ENCODE measurements around the gene ACADM.
"Not testable (repeated sequence)": the region's sequence is repeated elsewhere in the genome, so short reads cannot be mapped to it uniquely, and the experiment has no call there.

Gene ACADM

GRCh38 chr1:75797273-75797588 is 72.7 kb downstream of the ACADM start:
- no peak for DNase-seq
- WGBS (ENCODE audit: insufficient coverage), result 75% methylated on average over 5 of the region's 6 CpGs
- Histone ChIP-seq H3K4me1 (ENCODE audit: control extremely low read depth in 1 of 4, control insufficient read depth in 4 of 4, insufficient read depth in 4 of 4, low read length in 3 of 4) (no peaks in the 10 kb centered on the region), H3K27ac (ENCODE audit: insufficient read depth in 1 of 2, low read depth in 1 of 2, low read length in 2 of 2, poor library complexity in 1 of 2, severe bottlenecking in 2 of 2) (no peak overlapping the region), H3K4me3 (ENCODE audit: control insufficient read depth in 1 of 7, extremely low read depth in 1 of 7, insufficient read depth in 4 of 7, low read depth in 2 of 7, low read length in 6 of 7) (no peak overlapping the region), H3K36me3 (ENCODE audit: control insufficient read depth in 4 of 4, insufficient read depth in 4 of 4, low read length in 3 of 4) (peaks cover 16 to 51% (median 34%) of the 10 kb centered on the region in 4 experiments), H3K9me3 (ENCODE audit: control extremely low read depth in 1 of 5, control insufficient read depth in 4 of 5, insufficient read depth in 2 of 5, low read depth in 1 of 5, low read length in 4 of 5) (no peaks in the 10 kb centered on the region), H3K27me3 (replicated peaks in 2 of 5; ENCODE audit: control insufficient read depth in 4 of 5, insufficient read depth in 5 of 5, low read length in 4 of 5) (no peaks in the 10 kb centered on the region)
- CTCF ChIA-PET, result no interaction called here
- POLR2A ChIA-PET, result no interaction called here

GRCh38 chr1:75797606-75798216 is 73.2 kb downstream of the ACADM start:
- POLR2A ChIA-PET, result interaction anchor here (0.6 kb wide), 1 partner anchor 67 kb away, joined by 5 read pairs; no protein-coding TSS in a partner anchor
- 94% methylated on average over 8 of the region's 13 CpGs for WGBS (ENCODE audit: insufficient coverage)

GRCh38 chr1:75801480-75801879 is 77.0 kb downstream of the ACADM start:
- H3K9me3 ChIP-seq (ENCODE audit: control extremely low read depth in 1 of 5, control insufficient read depth in 4 of 5, insufficient read depth in 2 of 5, low read depth in 1 of 5, low read length in 4 of 5); H3K27me3 ChIP-seq (replicated peaks in 2 of 5; ENCODE audit: control insufficient read depth in 4 of 5, insufficient read depth in 5 of 5, low read length in 4 of 5); H3K4me3 ChIP-seq (ENCODE audit: control insufficient read depth in 1 of 7, extremely low read depth in 1 of 7, insufficient read depth in 4 of 7, low read depth in 2 of 7, low read length in 6 of 7); POLR2A ChIA-PET; H3K27ac ChIP-seq (ENCODE audit: insufficient read depth in 1 of 2, low read depth in 1 of 2, low read length in 2 of 2, poor library complexity in 1 of 2, severe bottlenecking in 2 of 2); H3K4me1 ChIP-seq (ENCODE audit: control extremely low read depth in 1 of 4, control insufficient read depth in 4 of 4, insufficient read depth in 4 of 4, low read length in 3 of 4); DNase-seq: not testable (repeated sequence)
- peaks cover 2 to 11% (median 3%) of the 10 kb centered on the region in 4 experiments for H3K36me3 ChIP-seq (ENCODE audit: control insufficient read depth in 4 of 4, insufficient read depth in 4 of 4, low read length in 3 of 4)
- CTCF ChIA-PET, result interaction anchor here (0.7 to 1.5 kb wide), 2 partner anchors 38 to 87 kb away, joined by 3 to 5 read pairs; no protein-coding TSS in a partner anchor
- WGBS (ENCODE audit: insufficient coverage), result 100% methylated on average over 1 of the region's 2 CpGs

More at GRCh38 chr1:75797606-75798216, 73.2 kb downstream of the ACADM start:
- Histone ChIP-seq H3K9me3 (ENCODE audit: control extremely low read depth in 1 of 5, control insufficient read depth in 4 of 5, insufficient read depth in 2 of 5, low read depth in 1 of 5, low read length in 4 of 5) (no peaks in the 10 kb centered on the region), H3K36me3 (ENCODE audit: control insufficient read depth in 4 of 4, insufficient read depth in 4 of 4, low read length in 3 of 4) (peaks cover 16 to 47% (median 30%) of the 10 kb centered on the region in 4 experiments), H3K27me3 (replicated peaks in 2 of 5; ENCODE audit: control insufficient read depth in 4 of 5, insufficient read depth in 5 of 5, low read length in 4 of 5) (no peaks in the 10 kb centered on the region), H3K27ac (ENCODE audit: insufficient read depth in 1 of 2, low read depth in 1 of 2, low read length in 2 of 2, poor library complexity in 1 of 2, severe bottlenecking in 2 of 2) (no peak overlapping the region), H3K4me3 (ENCODE audit: control insufficient read depth in 1 of 7, extremely low read depth in 1 of 7, insufficient read depth in 4 of 7, low read depth in 2 of 7, low read length in 6 of 7) (no peak overlapping the region), H3K4me1 (ENCODE audit: control extremely low read depth in 1 of 4, control insufficient read depth in 4 of 4, insufficient read depth in 4 of 4, low read length in 3 of 4) (no peaks in the 10 kb centered on the region)
- DNase-seq, result no peak
- CTCF ChIA-PET, result no interaction called here

DNA sequence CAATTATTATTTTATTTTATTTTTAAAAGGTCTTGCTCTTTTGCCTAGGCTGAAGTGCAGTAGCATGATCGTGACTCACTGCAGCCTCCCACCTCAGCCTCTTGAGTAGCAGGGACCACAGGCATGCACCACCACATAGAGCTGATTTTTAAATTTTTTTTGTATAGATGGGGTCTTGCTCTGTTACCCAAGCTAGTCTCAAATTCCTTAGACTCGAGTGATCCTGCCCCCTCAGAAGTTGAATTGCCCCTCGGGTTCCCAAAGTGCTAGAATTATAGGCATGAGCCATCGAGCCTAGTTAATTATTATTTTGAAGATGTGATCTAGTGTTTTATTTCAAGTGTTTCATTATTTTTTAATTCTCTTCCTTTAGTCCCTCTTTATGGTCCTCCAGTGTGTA is 84.4 kb downstream of the ACADM start:
- H3K9me3 ChIP-seq (ENCODE audit: control extremely low read depth in 1 of 5, control insufficient read depth in 4 of 5, insufficient read depth in 2 of 5, low read depth in 1 of 5, low read length in 4 of 5), result no peaks in the 10 kb centered on the region
- no peaks in the 10 kb centered on the region for H3K36me3 ChIP-seq (ENCODE audit: control insufficient read depth in 4 of 4, insufficient read depth in 4 of 4, low read length in 3 of 4)
- ChIA-PET POLR2A (no interaction called here), CTCF (no interaction called here)
- H3K27me3 ChIP-seq (replicated peaks in 2 of 5; ENCODE audit: control insufficient read depth in 4 of 5, insufficient read depth in 5 of 5, low read length in 4 of 5), result no peaks in the 10 kb centered on the region
- 100% methylated on average over 2 of the region's 4 CpGs for WGBS (ENCODE audit: insufficient coverage)
- no peak overlapping the region for H3K27ac ChIP-seq (ENCODE audit: insufficient read depth in 1 of 2, low read depth in 1 of 2, low read length in 2 of 2, poor library complexity in 1 of 2, severe bottlenecking in 2 of 2)
- no peak overlapping the region for H3K4me3 ChIP-seq (ENCODE audit: control insufficient read depth in 1 of 7, extremely low read depth in 1 of 7, insufficient read depth in 4 of 7, low read depth in 2 of 7, low read length in 6 of 7)
- H3K4me1 ChIP-seq (ENCODE audit: control extremely low read depth in 1 of 4, control insufficient read depth in 4 of 4, insufficient read depth in 4 of 4, low read length in 3 of 4), result no peaks in the 10 kb centered on the region
- DNase-seq, result no peak

GRCh38 chr1:75810113-75810512 is 85.6 kb downstream of the ACADM start:
- POLR2A ChIA-PET; H3K36me3 ChIP-seq (ENCODE audit: control insufficient read depth in 4 of 4, insufficient read depth in 4 of 4, low read length in 3 of 4); CTCF ChIA-PET; H3K9me3 ChIP-seq (ENCODE audit: control extremely low read depth in 1 of 5, control insufficient read depth in 4 of 5, insufficient read depth in 2 of 5, low read depth in 1 of 5, low read length in 4 of 5); H3K4me3 ChIP-seq (ENCODE audit: control insufficient read depth in 1 of 7, extremely low read depth in 1 of 7, insufficient read depth in 4 of 7, low read depth in 2 of 7, low read length in 6 of 7); H3K27me3 ChIP-seq (replicated peaks in 2 of 5; ENCODE audit: control insufficient read depth in 4 of 5, insufficient read depth in 5 of 5, low read length in 4 of 5); DNase-seq; H3K4me1 ChIP-seq (ENCODE audit: control extremely low read depth in 1 of 4, control insufficient read depth in 4 of 4, insufficient read depth in 4 of 4, low read length in 3 of 4); H3K27ac ChIP-seq (ENCODE audit: insufficient read depth in 1 of 2, low read depth in 1 of 2, low read length in 2 of 2, poor library complexity in 1 of 2, severe bottlenecking in 2 of 2): not testable (repeated sequence)
- no CpG with 5 or more reads among the region's 3 CpGs for WGBS (ENCODE audit: insufficient coverage)

DNA sequence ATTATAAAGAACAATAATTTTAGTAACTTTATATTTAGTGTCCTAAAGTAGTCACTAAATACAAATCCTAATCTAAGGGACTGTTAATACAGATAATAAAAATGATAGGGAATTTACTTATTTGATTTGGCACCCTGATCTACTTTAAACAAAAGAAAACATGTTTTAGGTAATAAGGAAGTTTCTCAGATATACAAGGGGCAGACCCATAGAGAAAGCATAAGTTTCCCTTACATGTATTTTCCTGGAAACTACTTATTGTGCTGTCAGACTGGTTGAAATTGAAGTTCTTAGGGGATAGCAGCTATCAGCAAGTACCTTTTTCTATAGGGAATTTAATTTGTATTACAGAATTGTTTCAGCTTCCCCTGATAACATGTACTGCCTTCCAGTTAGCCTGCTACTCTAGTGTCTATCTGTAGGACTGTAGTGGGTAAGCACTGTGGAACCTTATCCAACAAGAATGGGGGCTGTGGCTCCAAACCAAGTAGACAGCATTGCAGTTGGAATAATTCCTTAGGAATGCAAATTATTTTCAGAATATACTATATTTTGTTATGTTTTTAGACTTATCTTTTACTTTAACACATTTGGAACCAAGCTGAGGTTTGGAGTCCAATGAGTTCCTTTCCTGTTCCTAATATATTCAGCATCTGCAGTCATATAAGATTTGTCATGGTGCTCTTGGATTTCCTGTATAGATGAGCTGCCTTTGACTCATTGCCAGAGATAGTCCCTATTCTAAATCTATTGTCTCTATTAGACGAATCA is 86.9 kb downstream of the ACADM start:
- Histone ChIP-seq H3K9me3 (ENCODE audit: control extremely low read depth in 1 of 5, control insufficient read depth in 4 of 5, insufficient read depth in 2 of 5, low read depth in 1 of 5, low read length in 4 of 5) (no peaks in the 10 kb centered on the region), H3K36me3 (ENCODE audit: control insufficient read depth in 4 of 4, insufficient read depth in 4 of 4, low read length in 3 of 4) (no peaks in the 10 kb centered on the region), H3K27ac (ENCODE audit: insufficient read depth in 1 of 2, low read depth in 1 of 2, low read length in 2 of 2, poor library complexity in 1 of 2, severe bottlenecking in 2 of 2) (no peak overlapping the region), H3K4me3 (ENCODE audit: control insufficient read depth in 1 of 7, extremely low read depth in 1 of 7, insufficient read depth in 4 of 7, low read depth in 2 of 7, low read length in 6 of 7) (no peak overlapping the region), H3K27me3 (replicated peaks in 2 of 5; ENCODE audit: control insufficient read depth in 4 of 5, insufficient read depth in 5 of 5, low read length in 4 of 5) (no peaks in the 10 kb centered on the region), H3K4me1 (ENCODE audit: control extremely low read depth in 1 of 4, control insufficient read depth in 4 of 4, insufficient read depth in 4 of 4, low read length in 3 of 4) (no peaks in the 10 kb centered on the region)
- DNase-seq, result no peak
- POLR2A ChIA-PET, result no interaction called here
- CTCF ChIA-PET, result no interaction called here
- WGBS (ENCODE audit: insufficient coverage), result no CpG with 5 or more reads among the region's 1 CpG

- Histone ChIP-seq H3K27me3 (replicated peaks in 2 of 5; ENCODE audit: control insufficient read depth in 4 of 5, insufficient read depth in 5 of 5, low read length in 4 of 5) (no peaks in the 10 kb centered on the region), H3K27ac (ENCODE audit: insufficient read depth in 1 of 2, low read depth in 1 of 2, low read length in 2 of 2, poor library complexity in 1 of 2, severe bottlenecking in 2 of 2) (no peak overlapping the region), H3K36me3 (ENCODE audit: control insufficient read depth in 4 of 4, insufficient read depth in 4 of 4, low read length in 3 of 4) (no peaks in the 10 kb centered on the region), H3K4me3 (ENCODE audit: control insufficient read depth in 1 of 7, extremely low read depth in 1 of 7, insufficient read depth in 4 of 7, low read depth in 2 of 7, low read length in 6 of 7) (no peak overlapping the region), H3K9me3 (ENCODE audit: control extremely low read depth in 1 of 5, control insufficient read depth in 4 of 5, insufficient read depth in 2 of 5, low read depth in 1 of 5, low read length in 4 of 5) (no peaks in the 10 kb centered on the region), H3K4me1 (ENCODE audit: control extremely low read depth in 1 of 4, control insufficient read depth in 4 of 4, insufficient read depth in 4 of 4, low read length in 3 of 4) (no peaks in the 10 kb centered on the region)
- CTCF ChIA-PET, result no interaction called here
- no peak for DNase-seq
- POLR2A ChIA-PET, result no interaction called here
- 100% methylated on average over 1 of the region's 3 CpGs for WGBS (ENCODE audit: insufficient coverage)
Measured at GRCh38 chr1:75812065-75812464, 87.6 kb downstream of the ACADM start.

Measured in common myeloid progenitor, CD34-positive (primary cell).